ENCODE results near the gene HIPK3. TPM values are rescaled to one million over a fixed set of nuclear protein-coding genes. Genes with fewer than 3 reads are reported as not detected.

The HIPK3 gene
- total and polyA plus RNA-seq, 9 of the 15 experiments (the other 6 are each of a cell fraction or from before 2014, with no cell fraction given): 2.3 to 19.6 (median 7.5) TPM

- TF ChIP-seq MIER1 (IDR thresholded peaks at IDR 0.05; ENCODE audit: low read depth): no peak
- no peak for TF ChIP-seq PCBP2 (IDR thresholded peaks at IDR 0.05; ENCODE audit: low read depth, low read length, poor library complexity, severe bottlenecking)
- TF ChIP-seq HDAC8 (tag; IDR thresholded peaks at IDR 0.05): no peak
- no peak for TF ChIP-seq U2AF2 (optimal IDR thresholded peaks at IDR 0.05; ENCODE audit: low read depth, low read length)
- TF ChIP-seq PHTF2 (CRISPR knock-in tag; IDR thresholded peaks at IDR 0.05): no peak
- no peak for TF ChIP-seq ARHGAP35 (IDR thresholded peaks at IDR 0.05; ENCODE audit: partially characterized antibody)
- TF ChIP-seq ZNF354B (CRISPR knock-in tag; IDR thresholded peaks at IDR 0.05): no peak
- TF ChIP-seq ZNF12 (CRISPR knock-in tag; IDR thresholded peaks at IDR 0.05): no peak
- TF ChIP-seq YY1 (IDR thresholded peaks at IDR 0.05; ENCODE audit: borderline replicate concordance in 1 of 3, control insufficient read depth in 1 of 3, extremely low read depth in 1 of 3, insufficient read depth in 3 of 3, insufficient read length in 1 of 3, insufficient replicate concordance in 2 of 3, low read depth in 1 of 3, low read length in 2 of 3): no peak
- no peak for TF ChIP-seq SMAD3 (CRISPR knock-in tag; conservative IDR thresholded peaks at IDR 0.05)
- TF ChIP-seq ZNF165 (CRISPR knock-in tag; IDR thresholded peaks at IDR 0.05; ENCODE audit: borderline replicate concordance): no peak
- TF ChIP-seq KAT7 (CRISPR knock-in tag; IDR thresholded peaks at IDR 0.05; ENCODE audit: borderline replicate concordance): no peak
- no peak for TF ChIP-seq ZNF408 (CRISPR knock-in tag; IDR thresholded peaks at IDR 0.05; ENCODE audit: low read depth)
- TF ChIP-seq RAD51 (IDR thresholded peaks at IDR 0.05; ENCODE audit: borderline replicate concordance, low read depth): no peak
- TF ChIP-seq HNRNPUL1 (IDR thresholded peaks at IDR 0.05; ENCODE audit: low read length): no peak
- TF ChIP-seq TBP (optimal IDR thresholded peaks at IDR 0.05; ENCODE audit: low read depth, low read length): no peak
- 0 out of 2 replicates have a peak, but pooled peaks have one; percentile 33 for TF ChIP-seq ZNF766 (CRISPR knock-in tag; conservative IDR thresholded peaks at IDR 0.05)
- TF ChIP-seq ZFP1 (CRISPR knock-in tag; IDR thresholded peaks at IDR 0.05): no peak
- no peak for TF ChIP-seq GABPB1 (CRISPR knock-in tag; IDR thresholded peaks at IDR 0.05)
- TF ChIP-seq ZNF778 (CRISPR knock-in tag; IDR thresholded peaks at IDR 0.05): no peak
- TF ChIP-seq CGGBP1 (CRISPR knock-in tag; IDR thresholded peaks at IDR 0.05): no peak
- TF ChIP-seq DNMT1 (IDR thresholded peaks at IDR 0.05): no peak
- no peak for TF ChIP-seq ZBTB8A (IDR thresholded peaks at IDR 0.05; ENCODE audit: partially characterized antibody)
- no peak for TF ChIP-seq ZNF436 (CRISPR knock-in tag; IDR thresholded peaks at IDR 0.05)
- 0 out of 2 replicates have a peak, but pooled peaks have one; percentile 24 for TF ChIP-seq MTA3 (IDR thresholded peaks at IDR 0.05; ENCODE audit: borderline replicate concordance)
- no peak for TF ChIP-seq RFX1 (IDR thresholded peaks at IDR 0.05)
- TF ChIP-seq MYC (IDR thresholded peaks at IDR 0.05; ENCODE audit: low read depth, low read length): no peak
- no peak for TF ChIP-seq MYC (CRISPR knock-in tag; IDR thresholded peaks at IDR 0.05; ENCODE audit: borderline replicate concordance, low read depth)
- TF ChIP-seq MAFG (tag; conservative IDR thresholded peaks at IDR 0.05): peak; percentile 60
- no peak for TF ChIP-seq CHD4 (IDR thresholded peaks at IDR 0.05; ENCODE audit: insufficient read depth, insufficient replicate concordance, low read depth, low read length, poor library complexity, severe bottlenecking)
- TF ChIP-seq IRF9 (tag; IDR thresholded peaks at IDR 0.05): no peak
Observed at GRCh38 chr11:33320814-33321330, 63.7 kb downstream of the HIPK3 start (continued).
